ENCODE results near the gene DNAH6.
"Not testable (repeated sequence)": the region's sequence is repeated elsewhere in the genome, so short reads cannot be mapped to it uniquely, and the experiment has no call there.

The DNAH6 gene

DNA sequence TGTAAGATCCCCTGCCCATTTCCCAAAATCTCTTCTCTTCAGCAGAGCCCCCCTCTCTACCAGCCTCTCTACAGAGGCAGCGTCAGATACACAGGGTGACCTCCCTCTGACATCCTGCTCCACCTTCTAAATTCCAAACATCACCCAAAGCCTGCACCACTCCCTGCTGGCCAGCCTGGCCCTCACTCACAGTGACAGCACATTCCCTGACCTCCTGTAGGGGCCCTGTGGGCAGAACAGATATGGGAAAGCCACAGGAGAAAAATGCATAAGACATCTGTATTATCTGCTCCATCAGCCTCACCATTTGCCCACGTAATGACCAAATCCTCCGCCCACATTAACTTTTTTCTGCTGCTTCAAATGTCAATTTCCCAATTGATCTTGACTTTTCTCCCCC lies 324.0 kb downstream of the DNAH6 start:
- DNase-seq (ENCODE audit: low read depth in 2 of 2) = no peak

DNA sequence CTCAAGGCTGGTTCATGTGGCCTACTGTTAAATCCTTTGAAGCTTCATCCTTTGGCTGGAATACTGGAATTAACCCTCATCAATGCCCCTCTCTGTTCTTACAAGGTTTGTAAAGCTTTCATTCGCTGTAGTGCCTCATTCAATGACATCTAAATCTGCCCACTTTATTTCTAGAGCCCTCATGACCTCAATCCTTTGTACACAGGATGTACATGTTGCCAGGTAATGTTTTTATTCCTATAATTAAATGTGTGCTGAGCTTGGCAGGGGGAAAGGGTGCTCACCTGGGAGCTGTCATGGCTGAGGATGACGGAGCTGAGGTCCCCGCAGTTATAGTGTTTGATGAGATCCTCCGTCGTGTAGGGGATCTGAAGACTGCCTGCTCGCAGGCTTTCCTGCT lies 325.3 kb downstream of the DNAH6 start:
- no peak for DNase-seq (ENCODE audit: low read depth in 2 of 2)

DNA sequence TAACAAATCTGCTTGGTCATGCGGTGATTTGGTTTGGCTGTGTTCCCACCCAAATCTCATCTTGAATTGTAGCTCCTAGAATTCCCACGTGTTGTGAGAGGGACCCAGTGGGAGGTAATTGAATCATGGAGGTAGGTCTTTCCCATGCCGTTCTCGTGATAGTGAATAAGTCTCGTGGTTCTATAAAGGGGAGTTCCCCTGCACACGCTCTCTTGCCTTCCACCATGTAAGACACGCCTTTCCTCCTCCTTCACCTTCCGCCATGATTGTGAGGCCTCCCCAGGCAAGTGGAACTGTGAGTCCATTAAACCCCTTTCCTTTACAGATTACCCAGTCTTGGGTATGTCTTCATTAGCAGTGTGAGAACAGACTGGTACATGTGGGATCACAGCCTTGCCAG lies 327.8 kb downstream of the DNAH6 start:
- DNase-seq (ENCODE audit: low read depth in 2 of 2) = no peak

DNA sequence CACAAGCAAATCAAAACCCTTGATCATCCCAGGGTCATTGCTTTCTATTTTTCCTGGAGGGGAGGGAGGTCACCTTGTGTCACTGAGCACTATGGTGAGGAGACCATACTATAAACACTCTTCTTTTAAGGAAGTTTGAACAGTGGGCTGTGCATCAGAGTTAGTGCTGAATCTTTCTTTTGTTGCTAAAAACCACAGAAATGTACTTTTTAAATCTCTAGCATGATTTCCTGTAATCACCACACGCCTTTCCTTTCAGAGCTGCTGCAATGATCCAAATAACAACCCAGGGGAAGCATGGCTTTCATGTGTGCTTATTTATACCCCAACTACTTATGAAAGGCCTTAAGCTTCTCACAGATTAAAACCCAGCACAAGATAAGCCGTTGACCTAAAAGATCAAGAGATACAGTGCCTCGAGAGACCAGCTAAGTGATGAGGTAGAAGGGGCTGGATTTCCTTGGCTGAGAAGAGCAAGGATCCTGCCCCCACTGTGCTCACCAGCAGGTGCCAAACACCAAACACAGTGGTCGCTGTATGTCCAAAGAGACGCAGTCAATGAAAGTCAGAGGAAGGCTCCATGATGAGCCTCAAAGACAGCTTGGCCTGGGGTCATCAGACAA lies 329.9 kb downstream of the DNAH6 start:
- no peak for DNase-seq (ENCODE audit: low read depth in 2 of 2)

DNA sequence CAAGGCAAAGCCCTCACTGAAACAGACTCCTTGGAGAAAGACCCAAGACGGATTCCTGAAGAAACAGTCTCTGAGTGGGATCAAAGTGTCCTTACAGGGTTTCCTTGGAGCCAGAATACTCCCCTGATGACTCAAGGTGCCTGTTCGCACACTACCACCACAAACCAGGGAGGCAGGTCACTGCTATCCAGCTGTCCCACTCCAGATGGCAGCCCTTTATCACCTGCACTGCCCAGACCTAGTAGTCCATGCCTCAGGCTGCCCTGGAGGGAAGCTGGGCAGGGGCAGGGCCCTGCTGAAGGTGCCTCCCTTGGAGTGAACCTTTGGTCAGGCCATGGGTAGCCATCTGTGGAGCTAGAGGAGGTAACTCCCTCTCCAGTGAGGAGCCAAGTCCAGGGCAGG lies 330.4 kb downstream of the DNAH6 start:
- DNase-seq (ENCODE audit: low read depth in 2 of 2) = no peak

DNA sequence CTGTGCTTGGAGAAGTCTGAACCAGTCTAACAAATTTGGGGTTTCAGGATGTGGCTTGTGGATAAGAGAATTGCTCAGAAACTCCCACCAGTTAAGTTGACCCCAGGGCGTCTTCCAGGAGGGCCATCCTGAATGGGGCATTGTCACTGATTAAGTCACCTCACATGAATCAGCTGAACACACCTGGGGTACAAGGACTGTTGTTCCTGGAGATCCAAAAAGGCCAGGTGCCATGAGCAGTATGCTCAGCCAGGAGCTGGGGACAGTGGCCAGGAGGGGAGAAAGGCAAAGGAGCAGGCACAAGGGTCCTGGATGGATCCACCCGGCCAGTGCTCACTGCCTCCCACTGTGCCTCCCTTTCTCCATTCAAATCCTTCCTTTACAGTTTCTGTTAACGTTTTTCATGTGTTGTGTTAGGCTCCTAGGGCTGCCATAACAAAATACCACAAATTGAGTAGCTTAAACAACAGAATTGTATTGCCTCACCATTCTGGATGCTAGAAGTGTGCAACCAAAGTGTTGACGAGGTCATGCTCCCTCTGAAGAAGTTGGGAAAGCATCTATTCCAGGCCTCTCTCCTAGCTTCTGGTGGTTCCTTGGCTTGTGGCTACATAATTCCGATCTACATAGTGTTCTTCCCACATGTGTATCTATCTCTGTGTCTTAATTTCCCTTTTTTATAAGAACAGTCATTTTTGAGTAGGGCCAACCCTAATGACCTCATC lies 331.2 kb downstream of the DNAH6 start:
- no peak for DNase-seq (ENCODE audit: low read depth in 2 of 2)

DNA sequence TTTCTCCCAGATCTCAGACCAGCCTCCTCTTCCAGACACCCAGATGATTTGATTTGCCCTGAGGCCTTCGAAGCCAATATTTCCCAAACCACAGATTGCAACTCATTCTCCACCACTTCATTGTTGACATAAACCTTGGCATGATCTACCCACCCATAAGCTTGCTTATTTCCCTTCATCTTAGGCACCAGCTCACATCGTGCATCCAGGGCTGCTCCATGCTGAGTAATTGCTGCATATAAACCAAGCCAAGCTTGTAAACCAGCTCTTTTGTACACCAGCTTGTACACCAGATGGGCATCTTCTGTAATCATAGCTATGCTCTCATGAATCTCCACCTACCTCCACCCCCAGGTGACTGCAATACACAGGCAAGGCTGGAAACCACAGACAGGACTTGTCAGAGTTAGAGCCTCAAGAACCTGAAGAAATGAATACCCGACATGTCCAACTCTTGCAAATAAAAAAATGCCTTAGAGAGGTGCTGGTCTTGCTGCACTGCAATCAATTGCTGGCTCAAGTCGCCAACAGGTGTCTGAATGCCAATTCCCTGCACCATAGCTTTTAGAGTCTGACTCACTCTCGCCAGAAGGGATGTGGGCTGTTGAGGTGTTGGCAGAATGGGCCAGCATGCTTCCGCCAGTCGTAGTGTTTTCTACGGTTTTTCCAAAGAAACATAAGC lies 333.1 kb downstream of the DNAH6 start:
- peak in 1 of 2 donors; percentile 50 for DNase-seq (ENCODE audit: low read depth in 2 of 2)

DNA sequence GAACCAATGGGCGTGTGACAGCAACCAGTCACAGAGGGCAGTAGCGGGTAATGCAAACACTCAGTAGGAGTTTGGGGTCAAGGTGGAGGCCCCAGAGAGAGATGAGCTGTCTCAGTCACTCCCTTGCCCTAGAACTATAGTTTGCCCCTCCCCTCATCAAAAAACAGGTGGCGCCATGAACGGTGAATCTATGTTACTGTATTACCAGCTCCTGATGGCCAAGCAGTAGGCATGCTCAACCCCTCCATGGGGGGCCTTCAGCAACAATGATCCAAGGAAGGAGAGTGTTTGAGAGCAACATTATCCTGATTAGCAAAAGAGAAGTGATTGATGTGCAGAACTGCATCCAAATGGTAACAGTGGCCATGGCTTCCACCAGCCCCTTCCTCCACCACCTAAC lies 334.2 kb downstream of the DNAH6 start:
- no peak for DNase-seq (ENCODE audit: low read depth in 2 of 2)

DNA sequence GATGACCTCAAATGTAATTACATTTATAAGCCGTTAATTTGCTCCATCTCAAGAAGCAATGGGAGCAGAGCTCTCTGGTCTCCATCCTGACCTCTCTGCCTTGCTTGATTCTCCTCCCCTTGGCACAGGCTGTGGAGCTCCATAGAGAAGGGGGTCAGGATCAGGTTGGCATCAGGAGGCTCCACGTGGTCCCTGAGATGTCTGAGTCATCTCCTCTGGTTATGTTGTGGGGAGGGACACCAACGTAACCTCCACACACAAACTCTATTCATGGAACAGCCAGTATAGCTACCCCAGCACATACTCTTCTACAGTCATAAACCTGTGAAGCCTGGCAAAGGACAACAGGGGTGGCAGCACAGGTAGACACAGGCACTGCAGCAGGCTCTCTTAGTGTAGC lies 335.6 kb downstream of the DNAH6 start:
- DNase-seq (ENCODE audit: low read depth in 2 of 2) = no peak

DNA sequence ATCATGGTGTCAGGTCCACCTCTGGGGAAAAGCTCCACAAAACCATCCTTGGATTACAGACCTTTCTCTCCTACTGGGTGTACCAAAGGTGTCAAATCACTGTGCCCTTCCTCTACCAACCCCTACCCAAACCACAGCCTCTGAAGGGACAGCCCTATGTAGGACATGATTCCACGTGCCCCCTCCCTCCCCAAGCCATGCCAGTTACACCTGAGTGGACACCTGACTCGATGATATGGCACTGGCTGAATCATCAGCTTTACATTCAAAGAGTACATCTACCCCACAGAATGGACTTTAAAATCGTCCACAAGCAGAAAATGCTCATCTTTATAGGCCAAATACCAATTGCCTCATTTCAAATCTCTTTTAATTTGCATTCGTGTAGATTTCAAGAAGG lies 338.6 kb downstream of the DNAH6 start:
- DNase-seq (ENCODE audit: low read depth in 2 of 2) = no peak

DNA sequence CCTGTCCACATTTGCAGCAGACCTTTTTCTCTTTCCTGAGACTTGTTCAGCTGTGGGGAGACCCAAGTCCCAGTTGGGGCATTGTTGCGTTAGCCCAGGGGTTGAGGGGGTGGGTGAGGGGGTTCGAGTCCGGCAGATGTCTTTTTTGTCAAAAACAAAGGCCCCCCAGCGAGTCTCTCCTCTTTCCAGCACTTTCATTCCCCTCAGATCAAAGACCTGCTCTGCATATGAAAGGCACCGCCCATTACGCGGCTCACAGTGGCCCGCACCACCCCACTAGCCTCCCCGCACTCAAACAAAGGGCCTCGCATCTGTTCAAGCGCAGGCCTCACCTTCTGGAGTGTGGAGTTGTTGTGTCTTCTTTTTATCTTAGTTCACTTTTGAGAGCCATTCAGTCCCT lies 339.4 kb downstream of the DNAH6 start:
- DNase-seq (ENCODE audit: low read depth in 2 of 2) = no peak

DNA sequence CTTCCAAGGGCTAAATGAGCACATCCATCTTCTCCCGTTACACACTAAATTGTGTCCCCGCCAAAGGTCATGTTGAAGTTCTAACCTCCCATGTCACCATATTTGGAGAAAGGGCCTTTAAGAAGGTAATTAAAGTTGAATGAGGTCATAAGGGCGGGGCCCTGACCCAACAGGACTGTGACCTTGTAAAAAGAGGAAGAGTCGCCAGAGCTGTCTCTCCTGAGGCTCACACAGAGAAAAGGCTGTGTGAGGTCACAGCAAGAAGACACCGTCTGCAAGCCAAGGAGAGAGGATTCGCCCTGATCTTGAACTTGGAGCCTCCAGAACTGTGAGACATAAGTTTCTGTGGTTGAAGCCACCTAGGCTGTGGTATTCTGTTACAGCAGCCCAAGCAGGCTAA lies 340.5 kb downstream of the DNAH6 start:
- DNase-seq (ENCODE audit: low read depth in 2 of 2) = peak in 1 of 2 donors; percentile 41

DNA sequence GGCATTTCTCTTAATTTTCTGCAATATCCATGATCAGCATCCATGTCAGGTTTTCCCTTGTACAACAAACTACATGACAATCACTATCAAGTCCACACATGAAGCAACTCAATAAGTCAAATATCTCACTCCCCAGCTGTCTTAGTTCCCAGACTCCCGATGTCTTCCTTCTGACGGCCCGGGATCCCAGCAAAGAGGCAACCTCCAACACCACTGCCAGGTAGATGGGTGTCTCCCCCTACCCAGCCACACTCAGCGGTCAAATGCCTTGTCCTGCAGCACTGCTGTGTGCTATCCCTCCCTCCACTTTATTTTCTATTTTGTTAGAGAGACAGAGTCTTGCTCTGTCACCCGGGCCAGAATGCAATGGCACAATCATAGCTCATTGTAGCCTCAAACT lies 341.3 kb downstream of the DNAH6 start:
- no peak for DNase-seq (ENCODE audit: low read depth in 2 of 2)

DNA sequence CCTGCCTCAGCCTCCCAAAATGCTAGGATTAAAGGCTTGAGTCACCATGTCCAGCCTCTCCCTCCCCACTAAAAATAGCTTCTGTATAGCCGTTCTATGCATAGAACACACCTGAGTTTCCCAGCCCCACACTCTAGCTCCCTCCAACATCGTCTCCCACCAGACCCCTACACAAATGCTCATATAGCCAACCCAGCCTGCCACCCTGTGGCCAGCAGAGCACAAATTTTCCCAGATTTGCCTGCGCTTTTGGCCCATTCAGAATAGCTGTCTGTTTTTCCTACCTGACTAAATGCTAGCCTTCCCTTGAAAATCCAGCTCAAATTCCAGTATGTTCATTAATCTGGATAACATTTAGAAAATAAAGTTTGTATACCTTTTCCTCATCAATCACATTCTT lies 341.8 kb downstream of the DNAH6 start:
- DNase-seq (ENCODE audit: low read depth in 2 of 2) = no peak

DNA sequence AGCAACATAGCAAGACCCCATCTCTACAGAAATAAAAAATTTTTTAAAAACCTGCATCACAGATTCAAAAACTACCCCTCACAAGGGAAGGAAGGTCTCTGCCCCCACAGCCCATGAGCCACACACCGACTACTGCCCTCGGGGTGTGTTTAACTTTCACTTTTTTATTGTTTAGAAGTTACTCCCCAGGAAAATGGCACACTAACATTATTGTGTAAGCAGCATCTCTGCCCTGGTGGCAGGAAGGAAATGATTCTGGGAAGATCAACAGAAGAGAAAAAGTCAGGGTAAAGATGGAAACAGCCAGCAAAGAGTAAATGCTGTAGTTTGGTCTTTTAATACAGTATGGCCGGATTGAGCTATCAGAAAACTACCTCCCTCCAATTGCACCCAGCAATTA lies 342.6 kb downstream of the DNAH6 start:
- DNase-seq (ENCODE audit: low read depth in 2 of 2) = no peak

DNA sequence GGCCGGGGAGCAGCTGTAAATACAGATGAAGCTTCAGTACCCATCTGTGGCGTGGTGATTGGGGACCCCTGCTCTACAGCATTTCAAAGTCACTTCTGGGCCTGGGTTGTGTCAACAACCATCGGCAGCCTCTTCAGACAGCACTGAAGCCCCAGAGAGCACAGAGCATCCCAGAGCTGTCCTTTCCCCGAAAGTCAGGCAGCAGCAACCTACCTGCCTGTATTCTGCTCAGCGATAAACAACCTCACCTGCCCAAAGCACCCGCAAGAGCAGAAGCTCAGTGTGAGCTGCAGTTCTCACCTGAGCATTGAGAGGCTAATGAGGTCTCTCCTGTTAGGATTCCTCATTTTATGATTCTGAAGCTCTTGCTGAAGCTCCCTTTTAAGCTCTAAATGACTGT lies 345.2 kb downstream of the DNAH6 start:
- no peak for DNase-seq (ENCODE audit: low read depth in 2 of 2)

DNA sequence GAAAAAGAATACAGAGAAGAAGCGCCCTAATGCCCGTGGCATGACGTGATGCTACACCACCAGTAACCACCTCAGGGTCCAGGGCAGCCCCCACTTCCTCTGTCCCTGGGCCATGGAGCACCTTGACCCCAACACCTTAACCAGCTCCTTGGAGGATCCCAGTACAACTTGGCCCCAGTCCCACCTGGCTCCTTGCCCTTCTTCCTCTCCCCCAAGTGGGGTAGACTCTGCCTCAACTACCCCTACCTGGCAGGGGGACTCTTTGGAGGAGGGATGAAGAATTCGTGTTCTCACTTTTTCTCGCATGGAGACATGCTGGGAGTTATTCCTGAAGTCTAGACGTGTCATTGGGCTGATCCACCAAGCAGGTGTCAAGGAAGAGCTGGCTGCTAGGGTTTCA lies 345.7 kb downstream of the DNAH6 start:
- no peak for DNase-seq (ENCODE audit: low read depth in 2 of 2)

DNA sequence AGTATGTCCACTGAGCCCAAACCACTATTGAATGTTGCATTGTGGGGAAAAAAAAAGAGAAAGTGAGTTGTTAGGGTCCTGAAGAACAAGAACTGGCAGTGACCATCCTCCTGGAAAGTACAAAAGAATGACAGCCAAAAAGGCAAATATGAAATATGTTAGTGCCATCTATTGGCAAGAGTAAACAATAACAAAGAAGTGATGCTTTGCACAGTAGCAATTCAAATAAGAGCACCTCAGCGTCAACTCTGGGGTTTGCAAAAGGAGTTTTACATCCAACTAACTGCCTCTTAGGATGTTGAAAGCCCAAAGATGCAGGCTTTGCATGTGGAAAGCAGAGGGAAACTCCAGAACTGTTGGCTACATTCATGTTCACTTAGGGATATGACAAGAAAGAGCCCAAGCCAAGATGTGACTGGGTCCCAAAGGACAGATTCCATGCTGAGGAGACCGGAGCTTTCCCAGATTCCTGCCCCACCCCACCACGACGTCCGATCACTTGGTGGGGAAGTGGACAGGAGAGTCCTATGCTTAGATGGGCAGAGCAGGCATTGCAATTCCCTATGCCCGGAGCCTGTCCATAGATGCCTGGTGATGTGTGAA lies 349.0 kb downstream of the DNAH6 start:
- DNase-seq (ENCODE audit: low read depth in 2 of 2) = no peak

DNA sequence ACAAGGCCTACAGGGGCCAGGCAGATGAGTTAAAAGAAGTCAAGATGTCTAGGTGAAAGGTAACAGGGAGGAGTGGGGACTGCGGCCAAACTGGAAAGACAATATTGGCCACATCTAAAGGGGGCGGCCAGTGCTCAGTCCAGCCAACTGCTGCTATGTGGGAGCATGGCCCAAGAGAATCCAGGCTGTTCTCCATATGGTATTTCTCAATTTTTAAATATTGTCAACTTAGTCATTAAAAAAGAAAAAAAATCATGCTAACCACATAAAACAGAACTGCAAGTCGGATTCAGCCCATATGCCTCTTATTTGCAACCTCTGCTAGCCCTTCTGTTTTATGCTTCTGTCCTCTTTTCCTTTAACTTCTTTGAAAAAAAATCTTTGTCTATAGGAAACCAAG lies 349.8 kb downstream of the DNAH6 start:
- no peak for DNase-seq (ENCODE audit: low read depth in 2 of 2)

DNA sequence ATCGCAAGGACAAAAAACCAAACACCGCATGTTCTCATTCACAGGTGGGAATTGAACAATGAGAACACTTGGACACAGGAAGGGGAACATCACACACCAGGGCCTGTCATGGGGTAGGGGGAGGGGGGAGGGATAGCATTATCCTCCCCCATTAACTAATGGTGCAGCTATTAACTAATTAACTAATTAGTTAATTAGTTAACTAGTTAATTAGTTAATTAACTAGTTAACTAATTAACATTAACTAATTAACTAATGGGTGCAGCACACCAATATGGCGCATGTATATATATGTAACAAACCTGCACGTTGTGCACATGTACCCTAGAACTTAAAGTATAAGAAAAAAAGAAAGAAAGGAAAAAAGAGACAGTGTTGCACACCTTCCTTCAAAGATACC lies 352.0 kb downstream of the DNAH6 start:
- not testable (repeated sequence) for DNase-seq (ENCODE audit: low read depth in 2 of 2)

Data from stimulated activated CD4-positive, alpha-beta T cell treated with anti-CD3 and anti-CD28 coated beads, Interleukin-4, amount 100 ng/mL, for 48 hours (primary cell).